Vagina (tissue), 2 donors: ENCODE measurements around the gene ATP8B1.

ENCODE experiments used
- CTCF ChIP-seq, 3 experiments: fragments of 450-650 bp in 2 of 3; fragments of 200-600 bp in 1 of 3; sonication (generic) in 1 of 3; IDR thresholded peaks; one replicate each; pipeline ENCODE4 v1.5.1; 2017 to 2019; ENCODE audit warnings: antibody characterized with exemption in 3 of 3, mild to moderate bottlenecking in 2 of 3, moderate library complexity in 2 of 3
- POLR2A ChIP-seq, 2 donors: fragments of 450-650 bp; IDR thresholded peaks; one replicate each; pipeline ENCODE4 v1.6.1; 2017; ENCODE audit warnings: antibody characterized with exemption in 2 of 2, mild to moderate bottlenecking in 2 of 2, moderate library complexity in 2 of 2

DNA sequence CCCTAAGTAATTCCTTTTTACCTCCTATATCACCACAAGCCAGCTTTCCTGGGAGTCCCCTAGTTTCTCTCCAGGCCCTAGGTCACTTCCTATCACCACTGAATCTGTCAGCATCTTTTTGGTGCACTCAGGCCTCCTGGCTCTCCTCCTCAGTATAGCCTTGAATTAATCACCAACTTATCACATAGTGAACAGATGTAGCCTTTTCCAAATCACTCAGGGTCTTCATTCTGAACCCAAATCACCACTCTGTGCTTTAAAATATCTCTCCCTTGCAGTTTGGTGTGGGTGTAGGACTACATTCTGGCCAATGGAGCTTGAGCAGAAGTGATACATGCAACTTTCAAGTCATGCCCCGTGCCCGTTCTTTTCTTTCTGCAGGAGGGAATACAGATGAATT lies 29.6 kb upstream of the ATP8B1 start:
- TF ChIP-seq CTCF (IDR thresholded peaks at IDR 0.05) (no peak), POLR2A (IDR thresholded peaks at IDR 0.05) (no peak)
